LNCaP clone FGC (cell line): ENCODE data around the gene ST3GAL6.

Source experiments
- DNase-seq: peaks from one replicate; pipeline ENCODE4 v3.0.0-alpha.2; 2011; ENCODE audit warnings: low read depth
- H3K4me3 ChIP-seq: 2 replicates; pipeline ENCODE4 v1.5.1; 2011; ENCODE audit warnings: mild to moderate bottlenecking, low read depth, low read length, control low read depth
- TF ChIP-seq, protein P1 (sequence below): IDR thresholded peaks from 2 replicates; pipeline ENCODE4 v1.5.1; 2012; ENCODE audit warnings: mild to moderate bottlenecking; ENCODE audit not compliant: control insufficient read depth, insufficient read depth; ENCODE audit errors: extremely low read depth

The ST3GAL6 gene

GRCh38 chr3:98735761-98736269 is 27.3 kb upstream of the ST3GAL6 start:
- DNase-seq, result no peak
- TF ChIP-seq, protein P1, sequence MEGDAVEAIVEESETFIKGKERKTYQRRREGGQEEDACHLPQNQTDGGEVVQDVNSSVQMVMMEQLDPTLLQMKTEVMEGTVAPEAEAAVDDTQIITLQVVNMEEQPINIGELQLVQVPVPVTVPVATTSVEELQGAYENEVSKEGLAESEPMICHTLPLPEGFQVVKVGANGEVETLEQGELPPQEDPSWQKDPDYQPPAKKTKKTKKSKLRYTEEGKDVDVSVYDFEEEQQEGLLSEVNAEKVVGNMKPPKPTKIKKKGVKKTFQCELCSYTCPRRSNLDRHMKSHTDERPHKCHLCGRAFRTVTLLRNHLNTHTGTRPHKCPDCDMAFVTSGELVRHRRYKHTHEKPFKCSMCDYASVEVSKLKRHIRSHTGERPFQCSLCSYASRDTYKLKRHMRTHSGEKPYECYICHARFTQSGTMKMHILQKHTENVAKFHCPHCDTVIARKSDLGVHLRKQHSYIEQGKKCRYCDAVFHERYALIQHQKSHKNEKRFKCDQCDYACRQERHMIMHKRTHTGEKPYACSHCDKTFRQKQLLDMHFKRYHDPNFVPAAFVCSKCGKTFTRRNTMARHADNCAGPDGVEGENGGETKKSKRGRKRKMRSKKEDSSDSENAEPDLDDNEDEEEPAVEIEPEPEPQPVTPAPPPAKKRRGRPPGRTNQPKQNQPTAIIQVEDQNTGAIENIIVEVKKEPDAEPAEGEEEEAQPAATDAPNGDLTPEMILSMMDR, result no peak
- H3K4me3 ChIP-seq, result no peak overlapping the region

- TF ChIP-seq, protein P1, result no peak
- no peak for DNase-seq
- no peak overlapping the region for H3K4me3 ChIP-seq
Observed at GRCh38 chr3:98737301-98737700, 25.8 kb upstream of the ST3GAL6 start.

DNA sequence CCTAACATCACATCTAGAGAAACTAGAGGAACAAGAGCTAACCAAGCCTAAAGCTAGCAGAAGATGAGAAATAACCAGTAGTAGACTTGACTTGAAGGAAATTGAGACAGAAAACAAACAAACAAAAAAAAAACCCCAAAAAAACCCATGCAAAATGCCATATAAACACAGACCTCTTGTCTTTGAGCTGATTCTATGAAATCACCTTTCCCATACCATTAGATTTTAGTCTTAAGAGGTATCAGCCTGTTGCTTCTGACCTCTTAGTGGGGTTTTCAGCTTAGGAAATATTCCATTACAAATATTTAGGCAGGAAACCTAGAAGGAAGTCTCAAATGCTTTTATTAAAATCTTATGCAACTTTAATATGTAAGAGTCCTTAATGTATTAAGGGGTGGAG is 23.9 kb upstream of the ST3GAL6 start:
- TF ChIP-seq, protein P1, result no peak
- no peak overlapping the region for H3K4me3 ChIP-seq
- DNase-seq, result no peak

DNA sequence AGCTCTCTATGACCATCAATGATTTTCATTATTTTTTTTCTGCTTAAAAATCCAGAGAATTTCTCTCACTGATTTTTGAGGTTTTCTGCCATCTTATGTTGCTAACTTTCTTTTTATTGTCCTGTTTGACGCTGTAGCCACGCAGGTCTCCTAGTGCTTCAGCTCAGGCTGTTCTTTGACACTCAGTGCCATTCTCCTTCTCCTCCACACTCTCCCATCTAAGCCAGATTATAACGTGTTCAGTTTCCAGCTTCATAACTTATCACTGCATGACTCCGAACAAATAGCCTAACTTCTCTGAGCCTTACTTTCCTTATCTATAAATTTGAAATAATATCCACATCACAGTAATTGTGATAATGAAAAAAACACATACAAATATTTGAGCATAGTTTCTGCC is 22.8 kb upstream of the ST3GAL6 start:
- no peak overlapping the region for H3K4me3 ChIP-seq
- TF ChIP-seq, protein P1, result no peak
- no peak for DNase-seq

DNA sequence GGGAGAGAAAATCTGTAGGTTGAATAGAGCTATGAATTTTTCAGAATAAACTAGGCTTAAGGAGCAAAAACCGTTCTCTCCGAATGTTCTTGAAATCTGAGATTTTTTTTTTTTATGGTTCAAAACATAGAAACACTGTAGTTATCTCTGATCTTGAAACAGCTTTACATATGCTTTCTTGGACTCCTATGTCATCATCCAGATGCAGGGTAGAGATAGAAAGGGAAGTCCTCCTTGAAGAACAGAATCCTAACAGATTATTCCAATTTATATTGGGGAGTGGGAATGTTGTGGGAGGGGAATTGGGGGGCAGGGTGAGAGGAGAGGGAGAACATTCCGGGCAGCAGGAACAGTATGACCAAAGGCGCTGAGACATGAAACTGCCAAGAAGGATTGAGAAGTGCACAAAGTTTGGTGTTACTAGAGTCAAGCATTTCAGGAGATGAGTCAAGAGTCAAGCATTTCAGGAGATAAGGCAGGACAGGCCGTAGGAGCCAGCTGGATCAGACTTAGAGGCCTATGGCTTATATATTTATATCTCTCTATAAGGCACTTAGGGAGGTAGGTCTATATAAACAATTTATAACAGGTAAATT is 21.9 kb upstream of the ST3GAL6 start:
- H3K4me3 ChIP-seq, result no peak overlapping the region
- TF ChIP-seq, protein P1, result no peak
- no peak for DNase-seq

- TF ChIP-seq, protein P1, result no peak
- no peak for DNase-seq
- no peak overlapping the region for H3K4me3 ChIP-seq
Observed at GRCh38 chr3:98743071-98743470, 20.1 kb upstream of the ST3GAL6 start.

- DNase-seq, result no peak
- TF ChIP-seq, protein P1, result no peak
- no peak overlapping the region for H3K4me3 ChIP-seq
Observed at GRCh38 chr3:98744283-98744682, 18.9 kb upstream of the ST3GAL6 start.
